MCF 10A (cell line): ENCODE results near the gene SMYD2. TPM values are rescaled to one million over a fixed set of nuclear protein-coding genes. Genes with fewer than 3 reads are reported as not detected.

Source experiments
- BruUV-seq: library from RNA; stranded (reverse); fragments of 400-500 nt; replicated peaks from 2 replicates; lab custom pipeline; 2021; lab: Mats Ljungman, UMichigan
- CTCF ChIA-PET: fragments of 300-600 bp; sonication (Branson Sonifier 250); formaldehyde crosslinking; extraction: SDS; loops from one replicate; lab custom pipeline; 2021; ENCODE audit warnings: antibody characterized with exemption, inconsistent platforms; lab: Yijun Ruan, JAX
- POLR2A ChIA-PET: fragments of 300-600, 350-650 bp; sonication (Branson Sonifier 250); formaldehyde crosslinking; extraction: SDS; loops from one replicate; lab custom pipeline; 2020; ENCODE audit warnings: antibody characterized with exemption, inconsistent platforms; lab: Yijun Ruan, JAX
- DNase-seq: peaks from one replicate; pipeline ENCODE4 v3.0.0-alpha.2; 2018; ENCODE audit not compliant: unreplicated experiment
- H3K27ac Mint-ChIP-seq: one replicate; pipeline ENCODE4 v1.8.0; 2022; ENCODE audit warnings: mild to moderate bottlenecking, low read depth, mixed read lengths; ENCODE audit not compliant: unreplicated experiment
- H3K27me3 Mint-ChIP-seq: one replicate; pipeline ENCODE4 v1.8.0; 2022; ENCODE audit warnings: mixed read lengths; ENCODE audit not compliant: insufficient read depth, unreplicated experiment
- H3K36me3 Mint-ChIP-seq: one replicate; pipeline ENCODE4 v1.8.0; 2022; ENCODE audit warnings: mild to moderate bottlenecking, moderate library complexity, mixed read lengths; ENCODE audit not compliant: insufficient read depth, unreplicated experiment
- H3K4me1 Mint-ChIP-seq: one replicate; pipeline ENCODE4 v1.8.0; 2022; ENCODE audit warnings: mixed read lengths; ENCODE audit not compliant: insufficient read depth, unreplicated experiment
- H3K4me3 Mint-ChIP-seq: one replicate; pipeline ENCODE4 v1.8.0; 2022; ENCODE audit warnings: mild to moderate bottlenecking, moderate library complexity, mixed read lengths; ENCODE audit not compliant: unreplicated experiment
- H3K9me3 Mint-ChIP-seq: one replicate; pipeline ENCODE4 v1.8.0; 2022; ENCODE audit warnings: mixed read lengths; ENCODE audit not compliant: unreplicated experiment
- CTCF ChIP-seq: fragments of 200-600 bp; IDR thresholded peaks from one replicate; pipeline ENCODE4 v1.8.0; 2022; ENCODE audit warnings: antibody characterized with exemption, mild to moderate bottlenecking; ENCODE audit not compliant: unreplicated experiment
- intact Hi-C: fragments of 100-400 bp; cut with micrococcal nuclease; formaldehyde crosslinking; loops from 2 replicates; pipeline ENCODE4 v1.14.1; 2022
- total RNA-seq: library from RNA; stranded (reverse); gene quantifications from 2 replicates; pipeline ENCODE4 v1.2.3, GENCODE V29; 2022

Gene SMYD2
- total RNA-seq, 1 experiment from 2014 or later: 75.1 TPM

GRCh38 chr1:214328770-214329469 lies 48.0 kb downstream of the SMYD2 start:
- Mint-ChIP-seq H3K4me3 (no peak overlapping the region), H3K9me3 (no peaks in the 10 kb centered on the region), H3K4me1 (no peaks in the 10 kb centered on the region), H3K36me3 (peaks cover 49% of the 10 kb centered on the region), H3K27ac (no peak overlapping the region), H3K27me3 (no peaks in the 10 kb centered on the region)
- intact Hi-C loops: loop anchor here (1.0 to 2.0 kb wide), 6 partner anchors 68 to 1207 kb away; no protein-coding TSS in a partner anchor
- ChIA-PET POLR2A (interaction anchor here (1.1 to 6.1 kb wide), 6 partner anchors 10 to 254 kb away, joined by 4 to 75 read pairs (median 22); partner anchors contain the start of gene SMYD2), CTCF (interaction anchor here (0.6 to 20.4 kb wide), 70 partner anchors 10 to 1273 kb away, joined by 3 to 958 read pairs (median 6); partner anchors contain the start of genes CENPF, PTPN14 and SMYD2)
- peak; percentile 95 for DNase-seq
- BruUV-seq: no TSS peak
- peak; percentile 100 for TF ChIP-seq CTCF

GRCh38 chr1:214329470-214330220 lies 48.7 kb downstream of the SMYD2 start:
- Mint-ChIP-seq H3K9me3 (no peaks in the 10 kb centered on the region), H3K4me1 (no peaks in the 10 kb centered on the region), H3K27me3 (no peaks in the 10 kb centered on the region), H3K4me3 (no peak overlapping the region), H3K27ac (no peak overlapping the region), H3K36me3 (peaks cover 53% of the 10 kb centered on the region)
- intact Hi-C loops: loop anchor here (1.0 to 5.0 kb wide), 4 partner anchors 115 to 1085 kb away; no protein-coding TSS in a partner anchor
- TF ChIP-seq CTCF: no peak
- POLR2A ChIA-PET: interaction anchor here (1.1 to 6.1 kb wide), 6 partner anchors 11 to 253 kb away, joined by 4 to 75 read pairs (median 16); partner anchors contain the start of gene SMYD2
- CTCF ChIA-PET: interaction anchor here (0.6 to 20.4 kb wide), 67 partner anchors 10 to 1274 kb away, joined by 3 to 958 read pairs (median 6); partner anchors contain the start of genes CENPF, PTPN14 and SMYD2
- no peak for DNase-seq
- BruUV-seq: no TSS peak

- no peak for TF ChIP-seq CTCF
- Mint-ChIP-seq H3K4me1 (no peaks in the 10 kb centered on the region), H3K27me3 (no peaks in the 10 kb centered on the region), H3K9me3 (no peaks in the 10 kb centered on the region), H3K36me3 (peaks cover 53% of the 10 kb centered on the region), H3K4me3 (no peak overlapping the region), H3K27ac (no peak overlapping the region)
- POLR2A ChIA-PET: interaction anchor here (1.0 to 6.1 kb wide), 5 partner anchors 69 to 253 kb away, joined by 4 to 75 read pairs (median 20); no protein-coding TSS in a partner anchor
- intact Hi-C loops: loop anchor here (5.0 kb wide), 1 partner anchor 817 kb away; no protein-coding TSS in a partner anchor
- DNase-seq: no peak
- CTCF ChIA-PET: interaction anchor here (0.7 to 20.4 kb wide), 47 partner anchors 9 to 1275 kb away, joined by 3 to 958 read pairs (median 20); partner anchors contain the start of genes CENPF, PTPN14 and SMYD2
- BruUV-seq: no TSS peak
Observed at GRCh38 chr1:214330222-214330621, 49.3 kb downstream of the SMYD2 start.
